GM11168 (cell line): ENCODE results near the gene PRR7.
"Not testable (repeated sequence)": the region's sequence is repeated elsewhere in the genome, so short reads cannot be mapped to it uniquely, and the experiment has no call there.

Source experiments
- in situ Hi-C: fragments of 300-500 bp; cut with MboI; formaldehyde crosslinking; loops from one replicate; pipeline ENCODE4 v1.12.0; 2022; ENCODE audit warnings: low sequenced_read_pairs; ENCODE audit not compliant: unreplicated experiment

The PRR7 gene

GRCh38 chr5:177477701-177478477 lies 31.3 kb downstream of the PRR7 start:
- in situ Hi-C loops: no loop called here

GRCh38 chr5:177478711-177479646 lies 32.4 kb downstream of the PRR7 start:
- in situ Hi-C loops: no loop called here

GRCh38 chr5:177479774-177480173 lies 33.2 kb downstream of the PRR7 start:
- in situ Hi-C loops: no loop called here

GRCh38 chr5:177482359-177482795 lies 35.8 kb downstream of the PRR7 start:
- in situ Hi-C loops: no loop called here

GRCh38 chr5:177483042-177483441 lies 36.4 kb downstream of the PRR7 start:
- in situ Hi-C loops: no loop called here

- in situ Hi-C loops: no loop called here
These were observed 37.6 kb downstream of the PRR7 start for GRCh38 chr5:177483994-177484901.

GRCh38 chr5:177484902-177485549 lies 38.4 kb downstream of the PRR7 start:
- in situ Hi-C loops: no loop called here

GRCh38 chr5:177485753-177486152 lies 39.1 kb downstream of the PRR7 start:
- in situ Hi-C loops: not testable (repeated sequence)

- in situ Hi-C loops: no loop called here
These were observed 39.6 kb downstream of the PRR7 start for GRCh38 chr5:177486256-177486655.

- in situ Hi-C loops: no loop called here
These were observed 40.5 kb downstream of the PRR7 start for GRCh38 chr5:177487144-177487543.

GRCh38 chr5:177487975-177488374 lies 41.4 kb downstream of the PRR7 start:
- in situ Hi-C loops: no loop called here

- in situ Hi-C loops: no loop called here
These were observed 42.6 kb downstream of the PRR7 start for GRCh38 chr5:177489119-177489716.

GRCh38 chr5:177490311-177490991 lies 43.8 kb downstream of the PRR7 start:
- in situ Hi-C loops: no loop called here

GRCh38 chr5:177490992-177491391 lies 44.4 kb downstream of the PRR7 start:
- in situ Hi-C loops: no loop called here

- in situ Hi-C loops: no loop called here
These were observed 44.9 kb downstream of the PRR7 start for GRCh38 chr5:177491429-177491945.

GRCh38 chr5:177491983-177492746 lies 45.6 kb downstream of the PRR7 start:
- in situ Hi-C loops: no loop called here

GRCh38 chr5:177492841-177493240 lies 46.2 kb downstream of the PRR7 start:
- in situ Hi-C loops: no loop called here
